Neural progenitor cell (in vitro differentiated cells): ENCODE results near the gene TSC22D4. TPM values are rescaled to one million over a fixed set of nuclear protein-coding genes. Genes with fewer than 3 reads are reported as not detected.
A peak's percentile ranks its signal among the peaks of the same experiment; 100 is the strongest.

Experiments
- DNase-seq: peaks from one replicate; pipeline ENCODE4 v3.0.0-alpha.2; 2016; ENCODE audit warnings: low spot score
- H2AFZ ChIP-seq: fragments of 200-600 bp; sonication (generic); replicated peaks from 2 replicates; pipeline ENCODE4 v1.6.1; 2016; ENCODE audit warnings: antibody characterized with exemption
- H3F3A ChIP-seq: fragments of 200-600 bp; sonication (generic); 2 replicates; pipeline ENCODE4 v1.6.1; 2016; ENCODE audit warnings: antibody characterized with exemption, low read depth
- H3K27ac ChIP-seq: fragments of 200-600 bp; sonication (generic); 2 replicates; pipeline ENCODE4 v1.5.1; 2016; ENCODE audit warnings: mild to moderate bottlenecking
- H3K27me3 ChIP-seq: fragments of 200-600 bp; sonication (generic); 2 replicates; pipeline ENCODE4 v1.6.1; 2016; ENCODE audit warnings: mild to moderate bottlenecking, moderate library complexity
- H3K36me3 ChIP-seq: fragments of 200-600 bp; sonication (generic); 2 replicates; pipeline ENCODE4 v1.5.1; 2016
- H3K4me1 ChIP-seq: fragments of 200-600 bp; sonication (generic); 2 replicates; pipeline ENCODE4 v1.6.1; 2016; ENCODE audit warnings: mixed run types
- H3K4me2 ChIP-seq: fragments of 200-600 bp; sonication (generic); 2 replicates; pipeline ENCODE4 v1.6.1; 2016
- H3K4me3 ChIP-seq: fragments of 200-600 bp; sonication (generic); 2 replicates; pipeline ENCODE4 v1.5.1; 2016
- H3K79me2 ChIP-seq: fragments of 200-600 bp; sonication (generic); 2 replicates; pipeline ENCODE4 v1.6.1; 2016; ENCODE audit warnings: low read depth
- H3K9ac ChIP-seq: fragments of 200-600 bp; sonication (generic); 2 replicates; pipeline ENCODE4 v1.6.1; 2016
- H3K9me3 ChIP-seq: fragments of 200-600 bp; sonication (generic); 2 replicates; pipeline ENCODE4 v1.5.1; 2016; ENCODE audit warnings: low read depth
- H4K20me1 ChIP-seq: fragments of 200-600 bp; sonication (generic); 2 replicates; pipeline ENCODE4 v1.6.1; 2016; ENCODE audit warnings: low read depth
- H3K27ac Mint-ChIP-seq: 3 replicates; pipeline ENCODE4 v1.8.0; 2021; ENCODE audit warnings: mixed read lengths
- H3K27me3 Mint-ChIP-seq: 2 replicates; pipeline ENCODE4 v1.8.0; 2022; ENCODE audit warnings: low read depth, mild to moderate bottlenecking, inconsistent platforms, moderate library complexity, mixed read lengths; ENCODE audit not compliant: insufficient read depth
- H3K36me3 Mint-ChIP-seq: 3 replicates; pipeline ENCODE4 v1.8.0; 2021; ENCODE audit warnings: mixed read lengths
- H3K4me1 Mint-ChIP-seq: 3 replicates; pipeline ENCODE4 v1.8.0; 2021; ENCODE audit warnings: mixed read lengths
- H3K4me3 Mint-ChIP-seq: 3 replicates; pipeline ENCODE4 v1.8.0; 2021; ENCODE audit warnings: mild to moderate bottlenecking, moderate library complexity, mixed read lengths
- H3K9me3 Mint-ChIP-seq: 3 replicates; pipeline ENCODE4 v1.8.0; 2020; ENCODE audit warnings: mixed read lengths
- EZH2 ChIP-seq: fragments of 200-600 bp; sonication (generic); IDR thresholded peaks from 2 replicates; pipeline ENCODE4 v1.6.1; 2017; ENCODE audit warnings: antibody characterized with exemption, mild to moderate bottlenecking, moderate library complexity
- EZH2phosphoT487 ChIP-seq: fragments of 200-600 bp; sonication (generic); IDR thresholded peaks from 2 replicates; pipeline ENCODE4 v1.6.1; 2017; ENCODE audit warnings: antibody characterized with exemption
- total RNA-seq: library from RNA; depleted of rRNA; stranded (reverse); fragments of >200 nt; gene quantifications from 2 replicates; pipeline ENCODE4 v1.2.3, GENCODE V29; 2015; ENCODE audit warnings: low replicate concordance
- TF ChIP-seq, protein P1 (sequence below): fragments of 200-600 bp; sonication (generic); IDR thresholded peaks from 2 replicates; pipeline ENCODE4 v1.5.1; 2017; ENCODE audit warnings: antibody characterized with exemption, mild to moderate bottlenecking

The TSC22D4 gene
- total RNA-seq, 1 donor from 2014 or later, result 11.0 TPM

DNA sequence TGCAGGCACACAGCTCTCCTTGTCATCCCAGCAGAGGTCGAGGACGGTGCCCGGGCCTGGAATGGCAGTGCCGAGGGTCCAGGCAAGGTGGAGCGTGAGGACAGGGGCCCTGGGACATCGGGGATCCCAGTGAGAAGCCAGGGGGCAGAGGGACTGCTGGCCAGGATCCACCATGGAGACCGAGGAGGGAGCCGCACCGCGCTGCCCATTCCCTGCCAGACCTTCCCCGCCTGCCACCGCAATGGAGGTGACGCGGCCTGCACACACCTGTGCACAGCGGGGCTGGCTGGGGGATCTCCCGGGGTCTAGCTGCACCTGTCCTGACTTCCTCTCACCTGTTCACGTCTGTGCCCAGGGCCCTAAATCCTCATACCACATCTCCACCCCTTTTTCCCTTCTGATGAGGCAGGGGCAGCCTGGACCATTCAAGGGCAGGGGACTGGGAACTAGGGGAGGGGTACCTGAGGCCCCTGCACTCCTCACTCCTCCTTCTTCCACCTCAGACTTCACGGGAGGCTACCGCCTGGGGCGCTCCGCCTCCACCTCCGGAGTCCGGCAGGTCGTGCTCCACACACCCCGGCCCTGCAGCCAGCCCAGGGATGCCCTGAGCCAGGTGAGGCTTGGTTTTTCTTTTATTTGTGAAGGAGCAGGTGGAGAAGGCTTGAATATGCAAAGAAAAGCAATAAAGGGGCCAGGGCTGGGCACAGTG, 11.6 kb upstream of the TSC22D4 start:
- Histone ChIP-seq H3K79me2 (no peaks in the 10 kb centered on the region), H3K27me3 (peaks cover 17% of the 10 kb centered on the region), H4K20me1 (no peaks in the 10 kb centered on the region), H3K9ac (no peak overlapping the region), H3K4me3 (no peak overlapping the region), H3K36me3 (no peaks in the 10 kb centered on the region), H3K4me1 (peaks cover 39% of the 10 kb centered on the region), H3K4me2 (peak overlapping the region; percentile 75), H3F3A (peaks cover 4% of the 10 kb centered on the region), H3K27ac (no peak overlapping the region), H3K9me3 (no peaks in the 10 kb centered on the region), H2AFZ (no peak overlapping the region)
- Mint-ChIP-seq H3K4me3 (peak overlapping the region; percentile 82), H3K36me3 (peaks cover 11% of the 10 kb centered on the region), H3K9me3 (no peaks in the 10 kb centered on the region), H3K4me1 (peaks cover 66% of the 10 kb centered on the region), H3K27me3 (peaks cover 4% of the 10 kb centered on the region), H3K27ac (peak overlapping the region; percentile 99)
- DNase-seq, result no peak
- TF ChIP-seq EZH2 (no peak), EZH2phosphoT487 (no peak)
- TF ChIP-seq, protein P1, sequence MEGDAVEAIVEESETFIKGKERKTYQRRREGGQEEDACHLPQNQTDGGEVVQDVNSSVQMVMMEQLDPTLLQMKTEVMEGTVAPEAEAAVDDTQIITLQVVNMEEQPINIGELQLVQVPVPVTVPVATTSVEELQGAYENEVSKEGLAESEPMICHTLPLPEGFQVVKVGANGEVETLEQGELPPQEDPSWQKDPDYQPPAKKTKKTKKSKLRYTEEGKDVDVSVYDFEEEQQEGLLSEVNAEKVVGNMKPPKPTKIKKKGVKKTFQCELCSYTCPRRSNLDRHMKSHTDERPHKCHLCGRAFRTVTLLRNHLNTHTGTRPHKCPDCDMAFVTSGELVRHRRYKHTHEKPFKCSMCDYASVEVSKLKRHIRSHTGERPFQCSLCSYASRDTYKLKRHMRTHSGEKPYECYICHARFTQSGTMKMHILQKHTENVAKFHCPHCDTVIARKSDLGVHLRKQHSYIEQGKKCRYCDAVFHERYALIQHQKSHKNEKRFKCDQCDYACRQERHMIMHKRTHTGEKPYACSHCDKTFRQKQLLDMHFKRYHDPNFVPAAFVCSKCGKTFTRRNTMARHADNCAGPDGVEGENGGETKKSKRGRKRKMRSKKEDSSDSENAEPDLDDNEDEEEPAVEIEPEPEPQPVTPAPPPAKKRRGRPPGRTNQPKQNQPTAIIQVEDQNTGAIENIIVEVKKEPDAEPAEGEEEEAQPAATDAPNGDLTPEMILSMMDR, result no peak

DNA sequence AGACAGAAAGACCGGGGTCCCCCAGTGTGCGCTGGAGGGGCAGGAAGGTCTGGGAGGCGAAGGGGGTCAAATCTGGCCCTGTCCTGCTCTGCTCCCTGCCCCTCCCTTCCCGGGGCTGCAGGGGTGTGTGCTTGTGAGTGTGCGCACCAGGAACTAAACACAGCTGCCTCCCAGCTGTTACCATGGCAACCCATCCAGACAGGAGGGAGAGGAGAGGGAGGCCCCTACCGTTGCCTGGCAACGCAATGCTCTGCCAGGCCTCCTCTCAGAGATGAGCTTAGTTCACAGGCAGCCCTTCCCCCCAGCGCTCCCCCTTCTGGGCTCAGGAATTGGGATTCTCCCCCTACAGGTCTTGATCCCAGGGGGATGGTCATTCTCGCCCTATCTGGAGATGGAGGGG, 10.8 kb upstream of the TSC22D4 start:
- no peaks in the 10 kb centered on the region for H3K9me3 ChIP-seq
- H4K20me1 ChIP-seq, result peaks cover 4% of the 10 kb centered on the region
- H3F3A ChIP-seq, result peaks cover 4% of the 10 kb centered on the region
- H3K27ac ChIP-seq, result no peak overlapping the region
- H3K9ac ChIP-seq, result no peak overlapping the region
- peaks cover 4% of the 10 kb centered on the region for H3K27me3 Mint-ChIP-seq
- no peaks in the 10 kb centered on the region for H3K79me2 ChIP-seq
- peak; percentile 100 for DNase-seq
- peaks cover 17% of the 10 kb centered on the region for H3K27me3 ChIP-seq
- peak overlapping the region; percentile 10 for H3K4me3 ChIP-seq
- no peaks in the 10 kb centered on the region for H3K36me3 ChIP-seq
- peak overlapping the region; percentile 99 for H3K27ac Mint-ChIP-seq
- peak overlapping the region; percentile 75 for H3K4me2 ChIP-seq
- H3K4me1 ChIP-seq, result peaks cover 46% of the 10 kb centered on the region
- H3K4me1 Mint-ChIP-seq, result peaks cover 71% of the 10 kb centered on the region
- no peak overlapping the region for H2AFZ ChIP-seq
- no peaks in the 10 kb centered on the region for H3K9me3 Mint-ChIP-seq
- H3K4me3 Mint-ChIP-seq, result peak overlapping the region; percentile 82
- H3K36me3 Mint-ChIP-seq, result peaks cover 10% of the 10 kb centered on the region
- TF ChIP-seq, protein P1, result peak; percentile 28
- TF ChIP-seq EZH2, result no peak

DNA sequence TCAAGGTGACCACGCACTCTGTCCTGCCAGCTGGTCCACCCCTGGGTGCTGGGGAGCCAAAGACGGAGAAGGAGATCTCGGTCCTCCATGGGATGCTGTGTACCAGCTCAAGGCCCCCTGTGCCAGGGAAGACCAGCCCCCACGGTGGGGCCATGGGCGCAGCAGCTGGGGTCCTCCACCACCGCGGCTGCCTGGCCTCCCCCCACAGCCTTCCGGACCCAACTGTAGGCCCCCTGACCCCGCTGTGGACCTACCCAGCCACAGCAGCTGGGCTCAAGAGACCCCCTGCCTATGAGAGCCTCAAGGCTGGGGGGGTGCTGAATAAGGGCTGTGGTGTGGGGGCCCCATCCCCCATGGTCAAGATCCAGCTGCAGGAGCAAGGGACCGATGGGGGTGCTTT, 10.1 kb upstream of the TSC22D4 start:
- H2AFZ ChIP-seq, result no peak overlapping the region
- TF ChIP-seq EZH2, result no peak
- TF ChIP-seq, protein P1, result no peak
- no peak for TF ChIP-seq EZH2phosphoT487
- Mint-ChIP-seq H3K9me3 (no peaks in the 10 kb centered on the region), H3K4me3 (peak overlapping the region; percentile 55), H3K4me1 (peaks cover 73% of the 10 kb centered on the region), H3K36me3 (peaks cover 8% of the 10 kb centered on the region), H3K27ac (peak overlapping the region; percentile 99), H3K27me3 (peaks cover 4% of the 10 kb centered on the region)
- H3K36me3 ChIP-seq, result no peaks in the 10 kb centered on the region
- no peak overlapping the region for H3K4me3 ChIP-seq
- H3K79me2 ChIP-seq, result no peaks in the 10 kb centered on the region
- peaks cover 43% of the 10 kb centered on the region for H3K4me1 ChIP-seq
- H3F3A ChIP-seq, result peaks cover 4% of the 10 kb centered on the region
- no peak overlapping the region for H3K27ac ChIP-seq
- peaks cover 17% of the 10 kb centered on the region for H3K27me3 ChIP-seq
- no peaks in the 10 kb centered on the region for H3K9me3 ChIP-seq
- peak overlapping the region; percentile 75 for H3K4me2 ChIP-seq
- no peak for DNase-seq
- peaks cover 4% of the 10 kb centered on the region for H4K20me1 ChIP-seq
- H3K9ac ChIP-seq, result no peak overlapping the region
